Osteoblast (primary cell): ENCODE data around the gene ITPRID1. TPM values are rescaled to one million over a fixed set of nuclear protein-coding genes. Genes with fewer than 3 reads are reported as not detected.

ENCODE experiments used
- DNase-seq: peaks from one replicate; pipeline ENCODE4 v3.0.0; 2011; ENCODE audit warnings: low spot score, mixed read lengths; ENCODE audit not compliant: insufficient read length; ENCODE audit errors: missing footprints
- H2AFZ ChIP-seq: 2 replicates; pipeline ENCODE4 v1.6.0; 2011; ENCODE audit warnings: mild to moderate bottlenecking, low read length
- H3K27ac ChIP-seq: 2 replicates; pipeline ENCODE4 v1.5.1; 2011; ENCODE audit warnings: mild to moderate bottlenecking, low read depth, low read length, moderate library complexity
- H3K27me3 ChIP-seq: 2 replicates; pipeline ENCODE4 v1.6.0; 2012; ENCODE audit warnings: mild to moderate bottlenecking, control low read depth, inconsistent platforms, low read length, moderate library complexity; ENCODE audit not compliant: insufficient read depth
- H3K36me3 ChIP-seq: 2 replicates; pipeline ENCODE4 v1.5.1; 2011; ENCODE audit warnings: mild to moderate bottlenecking, low read length, control low read depth, moderate library complexity; ENCODE audit not compliant: insufficient read depth
- H3K4me1 ChIP-seq: 2 replicates; pipeline ENCODE4 v1.5.1; 2011; ENCODE audit warnings: mild to moderate bottlenecking, low read length, control low read depth, moderate library complexity; ENCODE audit not compliant: insufficient read depth
- H3K4me2 ChIP-seq: 2 replicates; pipeline ENCODE4 v1.6.0; 2011; ENCODE audit warnings: mild to moderate bottlenecking, low read length; ENCODE audit not compliant: insufficient read depth
- H3K4me3 ChIP-seq: fragments of 200-600 bp; sonication (generic); 3 replicates; pipeline ENCODE4 v1.5.1; 2012; ENCODE audit warnings: mild to moderate bottlenecking, low read length, inconsistent platforms; ENCODE audit not compliant: insufficient read depth
- H3K79me2 ChIP-seq: 2 replicates; pipeline ENCODE4 v1.6.0; 2012; ENCODE audit warnings: mild to moderate bottlenecking, low read length, control low read depth, inconsistent platforms; ENCODE audit not compliant: insufficient read depth
- H3K9me3 ChIP-seq: 2 replicates; pipeline ENCODE4 v1.5.1; 2011; ENCODE audit warnings: low read depth, low read length, control low read depth
- H4K20me1 ChIP-seq: 2 replicates; pipeline ENCODE4 v1.6.0; 2012; ENCODE audit warnings: mild to moderate bottlenecking, low read length, control low read depth; ENCODE audit not compliant: insufficient read depth
- total RNA-seq: library from RNA; depleted of rRNA; stranded (reverse); fragments of >200 nt; gene quantifications from 2 replicates; pipeline ENCODE4 v1.2.3, GENCODE V29; 2012
- TF ChIP-seq, protein P1 (sequence below): IDR thresholded peaks from 2 replicates; pipeline ENCODE4 v1.5.1; 2011; ENCODE audit warnings: mild to moderate bottlenecking, low read depth, low read length, moderate library complexity; ENCODE audit errors: extremely low read depth

Gene ITPRID1
- total RNA-seq, 1 donor: not detected

DNA sequence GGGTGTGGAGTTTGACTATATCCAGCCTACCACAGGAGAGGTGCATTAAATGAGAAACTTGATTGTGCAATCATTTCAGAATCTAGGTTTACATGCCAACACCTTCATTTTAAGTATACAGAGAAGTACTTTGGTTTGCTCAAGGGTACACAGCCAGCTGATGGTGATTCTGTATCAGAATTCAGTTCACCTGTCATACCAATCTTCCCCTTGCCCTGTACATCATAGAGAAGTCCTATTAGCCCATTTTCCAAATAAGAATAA is 138.1 kb downstream of the ITPRID1 start:
- no peak for DNase-seq
- no peaks in the 10 kb centered on the region for H4K20me1 ChIP-seq
- no peak overlapping the region for H2AFZ ChIP-seq
- H3K36me3 ChIP-seq: no peaks in the 10 kb centered on the region
- no peak overlapping the region for H3K4me3 ChIP-seq
- H3K79me2 ChIP-seq: no peaks in the 10 kb centered on the region
- H3K9me3 ChIP-seq: no peaks in the 10 kb centered on the region
- H3K4me1 ChIP-seq: no peaks in the 10 kb centered on the region
- TF ChIP-seq, protein P1, sequence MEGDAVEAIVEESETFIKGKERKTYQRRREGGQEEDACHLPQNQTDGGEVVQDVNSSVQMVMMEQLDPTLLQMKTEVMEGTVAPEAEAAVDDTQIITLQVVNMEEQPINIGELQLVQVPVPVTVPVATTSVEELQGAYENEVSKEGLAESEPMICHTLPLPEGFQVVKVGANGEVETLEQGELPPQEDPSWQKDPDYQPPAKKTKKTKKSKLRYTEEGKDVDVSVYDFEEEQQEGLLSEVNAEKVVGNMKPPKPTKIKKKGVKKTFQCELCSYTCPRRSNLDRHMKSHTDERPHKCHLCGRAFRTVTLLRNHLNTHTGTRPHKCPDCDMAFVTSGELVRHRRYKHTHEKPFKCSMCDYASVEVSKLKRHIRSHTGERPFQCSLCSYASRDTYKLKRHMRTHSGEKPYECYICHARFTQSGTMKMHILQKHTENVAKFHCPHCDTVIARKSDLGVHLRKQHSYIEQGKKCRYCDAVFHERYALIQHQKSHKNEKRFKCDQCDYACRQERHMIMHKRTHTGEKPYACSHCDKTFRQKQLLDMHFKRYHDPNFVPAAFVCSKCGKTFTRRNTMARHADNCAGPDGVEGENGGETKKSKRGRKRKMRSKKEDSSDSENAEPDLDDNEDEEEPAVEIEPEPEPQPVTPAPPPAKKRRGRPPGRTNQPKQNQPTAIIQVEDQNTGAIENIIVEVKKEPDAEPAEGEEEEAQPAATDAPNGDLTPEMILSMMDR: no peak
- H3K4me2 ChIP-seq: no peak overlapping the region
- H3K27ac ChIP-seq: no peak overlapping the region
- H3K27me3 ChIP-seq: no peaks in the 10 kb centered on the region

DNA sequence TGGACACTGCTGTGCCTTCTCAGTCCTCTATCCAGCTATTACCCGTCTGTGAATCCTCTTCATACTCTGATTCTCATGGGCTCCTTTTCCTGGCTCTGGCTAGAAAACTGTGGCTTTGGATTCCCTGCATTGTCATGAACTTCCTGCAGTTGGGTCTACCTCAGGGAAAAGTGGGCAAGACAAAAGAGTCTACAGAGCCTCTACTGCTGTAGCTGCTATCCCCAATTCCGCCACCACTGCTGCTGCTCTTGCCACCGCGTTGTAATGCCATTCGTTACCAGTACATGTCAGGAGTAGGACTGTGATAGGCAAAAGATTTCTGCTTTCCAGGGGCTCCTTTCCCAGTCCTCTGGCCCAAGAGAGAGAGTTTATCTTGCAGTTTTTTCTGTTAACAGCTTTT is 149.2 kb downstream of the ITPRID1 start:
- Histone ChIP-seq H3K4me3 (no peak overlapping the region), H4K20me1 (no peaks in the 10 kb centered on the region), H3K9me3 (no peaks in the 10 kb centered on the region), H3K79me2 (no peaks in the 10 kb centered on the region), H3K4me1 (no peaks in the 10 kb centered on the region), H3K36me3 (no peaks in the 10 kb centered on the region), H2AFZ (no peak overlapping the region), H3K4me2 (no peak overlapping the region), H3K27me3 (no peaks in the 10 kb centered on the region), H3K27ac (no peak overlapping the region)
- no peak for DNase-seq
- TF ChIP-seq, protein P1: no peak

DNA sequence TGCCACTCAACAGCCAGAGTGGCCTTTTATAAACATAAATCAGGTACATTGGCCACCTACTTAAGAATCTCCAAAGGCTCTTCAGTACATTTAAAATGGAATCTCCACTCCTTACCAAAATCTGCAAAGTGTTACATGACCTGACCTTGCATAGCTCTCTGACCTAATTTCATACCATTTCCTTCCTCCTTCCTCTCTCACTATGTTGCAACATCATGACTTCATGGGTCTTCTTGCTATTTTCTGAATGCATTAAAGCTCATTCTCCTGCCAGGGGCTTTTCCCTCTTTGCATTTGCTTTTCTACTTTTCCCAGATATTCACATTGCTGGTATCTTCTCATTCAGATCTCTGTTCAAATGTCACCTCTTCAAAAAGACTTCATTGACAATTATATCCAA is 151.0 kb downstream of the ITPRID1 start:
- no peak overlapping the region for H3K4me3 ChIP-seq
- no peaks in the 10 kb centered on the region for H3K4me1 ChIP-seq
- no peaks in the 10 kb centered on the region for H3K36me3 ChIP-seq
- TF ChIP-seq, protein P1: no peak
- no peak overlapping the region for H2AFZ ChIP-seq
- H3K27me3 ChIP-seq: no peaks in the 10 kb centered on the region
- DNase-seq: no peak
- H3K4me2 ChIP-seq: no peak overlapping the region
- no peaks in the 10 kb centered on the region for H3K9me3 ChIP-seq
- H4K20me1 ChIP-seq: no peaks in the 10 kb centered on the region
- no peaks in the 10 kb centered on the region for H3K79me2 ChIP-seq
- H3K27ac ChIP-seq: no peak overlapping the region

DNA sequence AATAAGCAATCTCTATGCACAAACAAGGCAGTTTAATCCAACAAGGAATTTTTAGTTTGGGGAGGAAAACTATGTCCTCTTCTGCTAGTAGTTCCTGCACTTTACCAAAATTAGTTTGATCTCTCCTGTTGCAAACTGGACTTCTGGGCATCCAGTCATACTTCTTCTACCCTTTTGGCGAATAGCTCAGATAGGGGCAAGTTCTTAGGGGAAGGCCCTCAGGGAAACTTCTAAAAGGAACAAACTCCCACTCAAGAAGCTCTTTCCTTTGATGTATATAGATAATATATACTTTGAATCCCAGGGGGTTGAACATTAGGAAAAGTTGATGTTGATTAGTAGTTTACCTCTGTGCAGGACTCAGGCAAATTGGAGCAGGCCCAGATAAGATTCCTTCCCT is 151.7 kb downstream of the ITPRID1 start:
- H3K27ac ChIP-seq: no peak overlapping the region
- no peak overlapping the region for H3K4me2 ChIP-seq
- TF ChIP-seq, protein P1: no peak
- H3K9me3 ChIP-seq: no peaks in the 10 kb centered on the region
- no peaks in the 10 kb centered on the region for H3K36me3 ChIP-seq
- no peak for DNase-seq
- no peaks in the 10 kb centered on the region for H4K20me1 ChIP-seq
- H3K27me3 ChIP-seq: no peaks in the 10 kb centered on the region
- no peak overlapping the region for H2AFZ ChIP-seq
- H3K4me1 ChIP-seq: no peaks in the 10 kb centered on the region
- H3K4me3 ChIP-seq: no peak overlapping the region
- H3K79me2 ChIP-seq: no peaks in the 10 kb centered on the region
